Neural cell (in vitro differentiated cells): ENCODE results near the gene THAP4.

ENCODE experiments used
- CTCF ChIP-seq: fragments of 450-650 bp; IDR thresholded peaks from 2 replicates; pipeline ENCODE4 v1.5.1; 2014; ENCODE audit warnings: antibody characterized with exemption, mild to moderate bottlenecking, moderate library complexity; ENCODE audit not compliant: poor library complexity, severe bottlenecking
- EP300 ChIP-seq: fragments of 450-650 bp; conservative IDR thresholded peaks from 2 replicates; pipeline ENCODE4 v1.6.1; 2014; ENCODE audit warnings: antibody characterized with exemption, mild to moderate bottlenecking, moderate library complexity; ENCODE audit not compliant: poor library complexity, severe bottlenecking
- MXI1 ChIP-seq: fragments of 450-650 bp; conservative IDR thresholded peaks from 2 replicates; pipeline ENCODE4 v1.6.1; 2014; ENCODE audit warnings: antibody characterized with exemption, mild to moderate bottlenecking; ENCODE audit not compliant: poor library complexity, severe bottlenecking
- POLR2AphosphoS5 ChIP-seq: IDR thresholded peaks from 2 replicates; pipeline ENCODE4 v1.6.1; 2012
- RAD21 ChIP-seq: fragments of 450-650 bp; conservative IDR thresholded peaks from 2 replicates; pipeline ENCODE4 v1.6.1; 2014; ENCODE audit warnings: antibody characterized with exemption, mild to moderate bottlenecking, moderate library complexity
- REST ChIP-seq: IDR thresholded peaks from 2 replicates; pipeline ENCODE4 v1.6.1; 2012; ENCODE audit warnings: borderline replicate concordance
- SMC3 ChIP-seq: fragments of 450-650 bp; conservative IDR thresholded peaks from 2 replicates; pipeline ENCODE4 v1.6.1; 2014; ENCODE audit warnings: antibody characterized with exemption, mild to moderate bottlenecking, moderate library complexity; ENCODE audit not compliant: poor library complexity

- TF ChIP-seq CTCF (no peak), EP300 (no peak), RAD21 (no peak), MXI1 (no peak), REST (no peak), SMC3 (no peak), POLR2AphosphoS5 (no peak)
Observed at GRCh38 chr2:241670333-241671110, 33.6 kb upstream of the THAP4 start.
